H1 (cell line): Measurements from ENCODE around the gene METTL18. TPM values are rescaled to one million over a fixed set of nuclear protein-coding genes. Genes with fewer than 3 reads are reported as not detected.

Experiments
- BRCA1 ChIP-seq: IDR thresholded peaks from 2 replicates; pipeline ENCODE4 v1.6.1; 2012; ENCODE audit warnings: low read depth, low read length, improper control_type of control experiment
- CREB1 ChIP-seq: IDR thresholded peaks from 2 replicates; pipeline ENCODE4 v1.6.1; 2012; ENCODE audit warnings: inconsistent platforms
- EP300 ChIP-seq, 2 experiments: IDR thresholded peaks; 1 replicate in 1 of 2; 2 replicates in 1 of 2; pipeline ENCODE4 v1.6.1; 2011 to 2012; ENCODE audit warnings: low read depth in 2 of 2, low read length in 2 of 2, mild to moderate bottlenecking in 2 of 2, borderline replicate concordance in 1 of 2, inconsistent platforms in 1 of 2, moderate library complexity in 1 of 2
- TAF1 ChIP-seq: IDR thresholded peaks from 2 replicates; pipeline ENCODE4 v1.6.1; 2011; ENCODE audit warnings: mild to moderate bottlenecking, low read depth, low read length
- polyA plus RNA-seq, 7 experiments: library from polyadenylated mRNA; depleted of rRNA in 3 of 7; stranded (reverse) in 5 of 7; unstranded in 2 of 7; fragments of >200 nt in 5 of 7; fragments of 200-250 nt in 2 of 7; gene quantifications; 1 replicate in 5 of 7; 2 replicates in 1 of 7; 4 replicates in 1 of 7; pipeline versions ENCODE4 v1.2.1 to v1.2.3, GENCODE V29; 2011 to 2013; ENCODE audit warnings: missing spikeins in 2 of 7, mixed read lengths in 2 of 7
- total RNA-seq: library from RNA; stranded (reverse); fragmentation: NEBNext Ultra II Directional; extraction: Animal tissue kit (Norgen Biotek cat#: 25700); gene quantifications from 2 replicates; pipeline ENCODE4 v1.2.1, GENCODE V29; 2021
- TF ChIP-seq, protein P1 (sequence below): fragments of 300-600 bp; sonication (generic); IDR thresholded peaks from 2 replicates; pipeline ENCODE4 v1.7.1; 2012; ENCODE audit warnings: low read length, moderate library complexity, mild to moderate bottlenecking, inconsistent platforms; ENCODE audit not compliant: insufficient replicate concordance

Gene METTL18
- total and polyA plus RNA-seq, 2 of the 8 experiments (the other 6 are each of a cell fraction or from before 2014, with no cell fraction given) = 1.4 to 7.6 TPM

DNA sequence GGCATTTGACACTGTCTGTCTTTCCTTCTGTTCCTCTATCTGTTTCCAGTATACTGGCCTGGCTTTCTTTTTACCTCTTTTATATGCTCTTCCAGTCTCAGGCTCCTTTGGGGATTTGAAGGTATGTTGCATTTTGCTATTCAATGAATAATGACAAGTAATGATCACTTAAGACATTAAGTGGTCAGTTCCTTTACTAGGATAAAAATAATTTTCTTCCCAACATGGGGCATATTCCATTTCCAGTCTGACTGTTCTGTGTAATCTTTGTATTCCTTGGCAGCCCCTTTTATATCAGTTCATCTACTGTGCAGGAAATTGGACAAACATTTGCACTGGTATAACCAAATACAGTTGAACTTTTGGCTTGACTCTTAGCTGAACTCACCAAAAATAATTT lies 15.6 kb downstream of the METTL18 start (continued):
- TF ChIP-seq, protein P1, sequence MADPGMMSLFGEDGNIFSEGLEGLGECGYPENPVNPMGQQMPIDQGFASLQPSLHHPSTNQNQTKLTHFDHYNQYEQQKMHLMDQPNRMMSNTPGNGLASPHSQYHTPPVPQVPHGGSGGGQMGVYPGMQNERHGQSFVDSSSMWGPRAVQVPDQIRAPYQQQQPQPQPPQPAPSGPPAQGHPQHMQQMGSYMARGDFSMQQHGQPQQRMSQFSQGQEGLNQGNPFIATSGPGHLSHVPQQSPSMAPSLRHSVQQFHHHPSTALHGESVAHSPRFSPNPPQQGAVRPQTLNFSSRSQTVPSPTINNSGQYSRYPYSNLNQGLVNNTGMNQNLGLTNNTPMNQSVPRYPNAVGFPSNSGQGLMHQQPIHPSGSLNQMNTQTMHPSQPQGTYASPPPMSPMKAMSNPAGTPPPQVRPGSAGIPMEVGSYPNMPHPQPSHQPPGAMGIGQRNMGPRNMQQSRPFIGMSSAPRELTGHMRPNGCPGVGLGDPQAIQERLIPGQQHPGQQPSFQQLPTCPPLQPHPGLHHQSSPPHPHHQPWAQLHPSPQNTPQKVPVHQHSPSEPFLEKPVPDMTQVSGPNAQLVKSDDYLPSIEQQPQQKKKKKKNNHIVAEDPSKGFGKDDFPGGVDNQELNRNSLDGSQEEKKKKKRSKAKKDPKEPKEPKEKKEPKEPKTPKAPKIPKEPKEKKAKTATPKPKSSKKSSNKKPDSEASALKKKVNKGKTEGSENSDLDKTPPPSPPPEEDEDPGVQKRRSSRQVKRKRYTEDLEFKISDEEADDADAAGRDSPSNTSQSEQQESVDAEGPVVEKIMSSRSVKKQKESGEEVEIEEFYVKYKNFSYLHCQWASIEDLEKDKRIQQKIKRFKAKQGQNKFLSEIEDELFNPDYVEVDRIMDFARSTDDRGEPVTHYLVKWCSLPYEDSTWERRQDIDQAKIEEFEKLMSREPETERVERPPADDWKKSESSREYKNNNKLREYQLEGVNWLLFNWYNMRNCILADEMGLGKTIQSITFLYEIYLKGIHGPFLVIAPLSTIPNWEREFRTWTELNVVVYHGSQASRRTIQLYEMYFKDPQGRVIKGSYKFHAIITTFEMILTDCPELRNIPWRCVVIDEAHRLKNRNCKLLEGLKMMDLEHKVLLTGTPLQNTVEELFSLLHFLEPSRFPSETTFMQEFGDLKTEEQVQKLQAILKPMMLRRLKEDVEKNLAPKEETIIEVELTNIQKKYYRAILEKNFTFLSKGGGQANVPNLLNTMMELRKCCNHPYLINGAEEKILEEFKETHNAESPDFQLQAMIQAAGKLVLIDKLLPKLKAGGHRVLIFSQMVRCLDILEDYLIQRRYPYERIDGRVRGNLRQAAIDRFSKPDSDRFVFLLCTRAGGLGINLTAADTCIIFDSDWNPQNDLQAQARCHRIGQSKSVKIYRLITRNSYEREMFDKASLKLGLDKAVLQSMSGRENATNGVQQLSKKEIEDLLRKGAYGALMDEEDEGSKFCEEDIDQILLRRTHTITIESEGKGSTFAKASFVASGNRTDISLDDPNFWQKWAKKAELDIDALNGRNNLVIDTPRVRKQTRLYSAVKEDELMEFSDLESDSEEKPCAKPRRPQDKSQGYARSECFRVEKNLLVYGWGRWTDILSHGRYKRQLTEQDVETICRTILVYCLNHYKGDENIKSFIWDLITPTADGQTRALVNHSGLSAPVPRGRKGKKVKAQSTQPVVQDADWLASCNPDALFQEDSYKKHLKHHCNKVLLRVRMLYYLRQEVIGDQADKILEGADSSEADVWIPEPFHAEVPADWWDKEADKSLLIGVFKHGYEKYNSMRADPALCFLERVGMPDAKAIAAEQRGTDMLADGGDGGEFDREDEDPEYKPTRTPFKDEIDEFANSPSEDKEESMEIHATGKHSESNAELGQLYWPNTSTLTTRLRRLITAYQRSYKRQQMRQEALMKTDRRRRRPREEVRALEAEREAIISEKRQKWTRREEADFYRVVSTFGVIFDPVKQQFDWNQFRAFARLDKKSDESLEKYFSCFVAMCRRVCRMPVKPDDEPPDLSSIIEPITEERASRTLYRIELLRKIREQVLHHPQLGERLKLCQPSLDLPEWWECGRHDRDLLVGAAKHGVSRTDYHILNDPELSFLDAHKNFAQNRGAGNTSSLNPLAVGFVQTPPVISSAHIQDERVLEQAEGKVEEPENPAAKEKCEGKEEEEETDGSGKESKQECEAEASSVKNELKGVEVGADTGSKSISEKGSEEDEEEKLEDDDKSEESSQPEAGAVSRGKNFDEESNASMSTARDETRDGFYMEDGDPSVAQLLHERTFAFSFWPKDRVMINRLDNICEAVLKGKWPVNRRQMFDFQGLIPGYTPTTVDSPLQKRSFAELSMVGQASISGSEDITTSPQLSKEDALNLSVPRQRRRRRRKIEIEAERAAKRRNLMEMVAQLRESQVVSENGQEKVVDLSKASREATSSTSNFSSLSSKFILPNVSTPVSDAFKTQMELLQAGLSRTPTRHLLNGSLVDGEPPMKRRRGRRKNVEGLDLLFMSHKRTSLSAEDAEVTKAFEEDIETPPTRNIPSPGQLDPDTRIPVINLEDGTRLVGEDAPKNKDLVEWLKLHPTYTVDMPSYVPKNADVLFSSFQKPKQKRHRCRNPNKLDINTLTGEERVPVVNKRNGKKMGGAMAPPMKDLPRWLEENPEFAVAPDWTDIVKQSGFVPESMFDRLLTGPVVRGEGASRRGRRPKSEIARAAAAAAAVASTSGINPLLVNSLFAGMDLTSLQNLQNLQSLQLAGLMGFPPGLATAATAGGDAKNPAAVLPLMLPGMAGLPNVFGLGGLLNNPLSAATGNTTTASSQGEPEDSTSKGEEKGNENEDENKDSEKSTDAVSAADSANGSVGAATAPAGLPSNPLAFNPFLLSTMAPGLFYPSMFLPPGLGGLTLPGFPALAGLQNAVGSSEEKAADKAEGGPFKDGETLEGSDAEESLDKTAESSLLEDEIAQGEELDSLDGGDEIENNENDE = no peak
- TF ChIP-seq EP300 (IDR thresholded peaks at IDR 0.05; ENCODE audit: borderline replicate concordance in 1 of 2, low read depth in 2 of 2, low read length in 2 of 2) (no peak), BRCA1 (no peak), CREB1 (no peak), TAF1 (no peak)
